ENCODE measurements around the gene OR8D4.
"Not testable (repeated sequence)": the region's sequence is repeated elsewhere in the genome, so short reads cannot be mapped to it uniquely, and the experiment has no call there.

DNA sequence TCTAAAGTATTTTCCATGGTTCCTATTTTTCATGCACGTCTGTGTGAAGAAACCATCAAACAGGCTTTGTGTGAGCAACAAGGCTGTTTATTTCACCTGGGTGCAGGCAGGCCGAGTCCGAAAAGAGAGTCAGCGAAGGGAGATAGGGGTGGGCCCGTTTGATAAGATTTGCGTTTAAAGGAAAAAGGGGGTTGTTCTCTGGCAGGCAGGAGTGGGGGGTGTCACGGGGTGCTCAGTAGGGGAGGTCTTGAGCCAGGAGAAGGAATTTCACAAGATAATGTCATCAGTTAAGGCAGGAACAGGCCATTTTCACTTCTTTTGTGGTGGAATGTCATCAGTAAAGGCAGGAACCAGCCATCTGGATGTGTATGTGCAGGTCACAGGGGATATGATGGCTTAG lies 36.7 kb upstream of the OR8D4 start:
- not testable (repeated sequence) for TF ChIP-seq RAD51 (IDR thresholded peaks at IDR 0.05); BHLHE40 (IDR thresholded peaks at IDR 0.05; ENCODE audit: borderline replicate concordance in 1 of 2, low read depth in 2 of 2, low read length in 1 of 2); POLR2A (IDR thresholded peaks at IDR 0.05; ENCODE audit: low read depth, low read length); TBL1XR1 (IDR thresholded peaks at IDR 0.05; ENCODE audit: low read depth, low read length); NRF1 (conservative IDR thresholded peaks at IDR 0.05; ENCODE audit: low read depth, low read length); CHD2 (IDR thresholded peaks at IDR 0.05; ENCODE audit: borderline replicate concordance, low read depth, low read length); EP300 (IDR thresholded peaks at IDR 0.05; ENCODE audit: borderline replicate concordance in 1 of 2, control insufficient read depth in 1 of 2, low read depth in 2 of 2, low read length in 2 of 2); RFX5 (IDR thresholded peaks at IDR 0.05; ENCODE audit: low read depth, low read length); ZNF274 (IDR thresholded peaks at IDR 0.05; ENCODE audit: insufficient read depth, insufficient read length)
- TF ChIP-seq, protein P1, sequence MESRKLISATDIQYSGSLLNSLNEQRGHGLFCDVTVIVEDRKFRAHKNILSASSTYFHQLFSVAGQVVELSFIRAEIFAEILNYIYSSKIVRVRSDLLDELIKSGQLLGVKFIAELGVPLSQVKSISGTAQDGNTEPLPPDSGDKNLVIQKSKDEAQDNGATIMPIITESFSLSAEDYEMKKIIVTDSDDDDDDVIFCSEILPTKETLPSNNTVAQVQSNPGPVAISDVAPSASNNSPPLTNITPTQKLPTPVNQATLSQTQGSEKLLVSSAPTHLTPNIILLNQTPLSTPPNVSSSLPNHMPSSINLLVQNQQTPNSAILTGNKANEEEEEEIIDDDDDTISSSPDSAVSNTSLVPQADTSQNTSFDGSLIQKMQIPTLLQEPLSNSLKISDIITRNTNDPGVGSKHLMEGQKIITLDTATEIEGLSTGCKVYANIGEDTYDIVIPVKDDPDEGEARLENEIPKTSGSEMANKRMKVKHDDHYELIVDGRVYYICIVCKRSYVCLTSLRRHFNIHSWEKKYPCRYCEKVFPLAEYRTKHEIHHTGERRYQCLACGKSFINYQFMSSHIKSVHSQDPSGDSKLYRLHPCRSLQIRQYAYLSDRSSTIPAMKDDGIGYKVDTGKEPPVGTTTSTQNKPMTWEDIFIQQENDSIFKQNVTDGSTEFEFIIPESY (IDR thresholded peaks at IDR 0.05), result not testable (repeated sequence)

Measured in GM12878 (cell line).